ENCODE measurements around the gene MUC5B. TPM values are rescaled to one million over a fixed set of nuclear protein-coding genes. Genes with fewer than 3 reads are reported as not detected.
"Not testable (repeated sequence)": the region's sequence is repeated elsewhere in the genome, so short reads cannot be mapped to it uniquely, and the experiment has no call there.

MUC5B gene, protein sequence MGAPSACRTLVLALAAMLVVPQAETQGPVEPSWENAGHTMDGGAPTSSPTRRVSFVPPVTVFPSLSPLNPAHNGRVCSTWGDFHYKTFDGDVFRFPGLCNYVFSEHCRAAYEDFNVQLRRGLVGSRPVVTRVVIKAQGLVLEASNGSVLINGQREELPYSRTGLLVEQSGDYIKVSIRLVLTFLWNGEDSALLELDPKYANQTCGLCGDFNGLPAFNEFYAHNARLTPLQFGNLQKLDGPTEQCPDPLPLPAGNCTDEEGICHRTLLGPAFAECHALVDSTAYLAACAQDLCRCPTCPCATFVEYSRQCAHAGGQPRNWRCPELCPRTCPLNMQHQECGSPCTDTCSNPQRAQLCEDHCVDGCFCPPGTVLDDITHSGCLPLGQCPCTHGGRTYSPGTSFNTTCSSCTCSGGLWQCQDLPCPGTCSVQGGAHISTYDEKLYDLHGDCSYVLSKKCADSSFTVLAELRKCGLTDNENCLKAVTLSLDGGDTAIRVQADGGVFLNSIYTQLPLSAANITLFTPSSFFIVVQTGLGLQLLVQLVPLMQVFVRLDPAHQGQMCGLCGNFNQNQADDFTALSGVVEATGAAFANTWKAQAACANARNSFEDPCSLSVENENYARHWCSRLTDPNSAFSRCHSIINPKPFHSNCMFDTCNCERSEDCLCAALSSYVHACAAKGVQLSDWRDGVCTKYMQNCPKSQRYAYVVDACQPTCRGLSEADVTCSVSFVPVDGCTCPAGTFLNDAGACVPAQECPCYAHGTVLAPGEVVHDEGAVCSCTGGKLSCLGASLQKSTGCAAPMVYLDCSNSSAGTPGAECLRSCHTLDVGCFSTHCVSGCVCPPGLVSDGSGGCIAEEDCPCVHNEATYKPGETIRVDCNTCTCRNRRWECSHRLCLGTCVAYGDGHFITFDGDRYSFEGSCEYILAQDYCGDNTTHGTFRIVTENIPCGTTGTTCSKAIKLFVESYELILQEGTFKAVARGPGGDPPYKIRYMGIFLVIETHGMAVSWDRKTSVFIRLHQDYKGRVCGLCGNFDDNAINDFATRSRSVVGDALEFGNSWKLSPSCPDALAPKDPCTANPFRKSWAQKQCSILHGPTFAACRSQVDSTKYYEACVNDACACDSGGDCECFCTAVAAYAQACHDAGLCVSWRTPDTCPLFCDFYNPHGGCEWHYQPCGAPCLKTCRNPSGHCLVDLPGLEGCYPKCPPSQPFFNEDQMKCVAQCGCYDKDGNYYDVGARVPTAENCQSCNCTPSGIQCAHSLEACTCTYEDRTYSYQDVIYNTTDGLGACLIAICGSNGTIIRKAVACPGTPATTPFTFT (N-terminal part only)
- not detected for total RNA-seq

DNA sequence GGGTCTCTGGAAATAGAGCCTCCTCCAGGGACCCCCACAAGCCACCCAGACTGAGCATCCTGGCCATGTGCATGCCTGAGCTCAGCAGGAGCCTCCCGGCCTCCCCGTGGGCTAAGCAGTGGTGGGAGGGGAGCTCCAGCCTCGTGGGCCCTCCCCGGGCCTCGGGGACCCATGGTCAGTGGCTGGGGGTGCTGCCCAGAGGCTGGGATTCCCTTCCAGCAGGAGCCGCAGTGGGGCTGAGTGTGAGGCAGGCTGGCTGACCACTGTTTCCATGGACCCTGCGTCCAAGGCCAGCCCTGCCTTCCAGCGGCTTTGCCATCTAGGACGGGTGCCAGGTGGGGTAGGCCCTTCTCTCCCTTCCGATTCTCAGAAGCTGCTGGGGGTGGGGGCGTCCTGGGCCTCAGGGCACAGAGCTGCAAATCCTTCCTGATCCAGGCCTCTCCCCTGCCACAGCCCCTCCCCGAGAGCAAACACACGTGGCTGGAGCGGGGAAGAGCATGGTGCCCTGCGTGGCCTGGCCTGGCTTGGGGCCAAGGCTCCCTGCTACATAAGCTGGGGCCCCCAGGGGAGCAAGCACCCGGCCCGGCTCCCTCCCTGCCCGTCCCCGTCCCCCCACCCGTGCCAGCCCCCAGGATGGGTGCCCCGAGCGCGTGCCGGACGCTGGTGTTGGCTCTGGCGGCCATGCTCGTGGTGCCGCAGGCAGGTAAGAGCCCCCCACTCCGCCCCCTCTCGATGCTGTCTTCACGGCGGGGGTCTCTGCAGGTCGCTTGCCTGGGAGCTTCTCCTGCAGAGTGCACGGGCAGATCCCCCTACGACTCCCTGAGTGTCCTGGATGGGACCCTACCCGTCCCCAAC, at the start of gene MUC5B:
MUC5B (plus strand) TSS at position 576 of the 855 bp plus-strand sequence; CDS start at position 634, 58 bp downstream.
- intact Hi-C loops (cut with micrococcal nuclease) = no loop called here
- DNase-seq (no peak), ATAC-seq (no peak)
- no peaks in the 10 kb centered on the region for H3K36me3 Mint-ChIP-seq (ENCODE audit: low read depth)
- H3K9me3 Mint-ChIP-seq = no peaks in the 10 kb centered on the region
- CTCF ChIA-PET = interaction anchor here (1.0 kb wide), 1 partner anchor 20 kb away, joined by 3 read pairs; no protein-coding TSS in a partner anchor
- no peak within 1 kb of the TSS for H3K4me3 Mint-ChIP-seq
- no peaks in the 10 kb centered on the region for H3K4me1 Mint-ChIP-seq (ENCODE audit: low read depth)
- peaks cover 6% of the 10 kb centered on the region for H3K27me3 Mint-ChIP-seq
- H3K27ac Mint-ChIP-seq = no peak within 1 kb of the TSS
- TF ChIP-seq, protein P1, sequence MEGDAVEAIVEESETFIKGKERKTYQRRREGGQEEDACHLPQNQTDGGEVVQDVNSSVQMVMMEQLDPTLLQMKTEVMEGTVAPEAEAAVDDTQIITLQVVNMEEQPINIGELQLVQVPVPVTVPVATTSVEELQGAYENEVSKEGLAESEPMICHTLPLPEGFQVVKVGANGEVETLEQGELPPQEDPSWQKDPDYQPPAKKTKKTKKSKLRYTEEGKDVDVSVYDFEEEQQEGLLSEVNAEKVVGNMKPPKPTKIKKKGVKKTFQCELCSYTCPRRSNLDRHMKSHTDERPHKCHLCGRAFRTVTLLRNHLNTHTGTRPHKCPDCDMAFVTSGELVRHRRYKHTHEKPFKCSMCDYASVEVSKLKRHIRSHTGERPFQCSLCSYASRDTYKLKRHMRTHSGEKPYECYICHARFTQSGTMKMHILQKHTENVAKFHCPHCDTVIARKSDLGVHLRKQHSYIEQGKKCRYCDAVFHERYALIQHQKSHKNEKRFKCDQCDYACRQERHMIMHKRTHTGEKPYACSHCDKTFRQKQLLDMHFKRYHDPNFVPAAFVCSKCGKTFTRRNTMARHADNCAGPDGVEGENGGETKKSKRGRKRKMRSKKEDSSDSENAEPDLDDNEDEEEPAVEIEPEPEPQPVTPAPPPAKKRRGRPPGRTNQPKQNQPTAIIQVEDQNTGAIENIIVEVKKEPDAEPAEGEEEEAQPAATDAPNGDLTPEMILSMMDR (IDR thresholded peaks at IDR 0.05) = no peak
- POLR2A ChIA-PET = no interaction called here

DNA sequence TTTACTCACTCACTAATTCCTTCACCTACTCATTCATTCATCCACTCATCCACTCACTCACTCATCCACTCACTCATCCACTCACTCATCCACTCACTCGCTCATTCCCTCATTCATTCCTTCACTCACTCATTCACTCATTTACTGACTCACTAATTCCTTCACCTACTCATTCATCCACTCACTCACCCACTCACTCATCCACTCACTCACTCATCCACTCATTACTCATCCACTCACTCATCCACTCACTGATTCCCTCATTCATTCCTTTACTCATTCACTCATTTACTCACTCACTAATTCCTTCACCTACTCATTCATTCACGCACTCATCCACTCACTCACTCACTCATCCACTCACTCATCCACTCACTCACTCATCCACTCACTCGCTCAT, 49.5 kb upstream of the MUC5B start:
- H3K4me1 Mint-ChIP-seq (ENCODE audit: low read depth); POLR2A ChIA-PET; H3K36me3 Mint-ChIP-seq (ENCODE audit: low read depth); DNase-seq; H3K27me3 Mint-ChIP-seq; H3K27ac Mint-ChIP-seq; H3K4me3 Mint-ChIP-seq; intact Hi-C loops (cut with micrococcal nuclease); H3K9me3 Mint-ChIP-seq; ATAC-seq; CTCF ChIA-PET: not testable (repeated sequence)

DNA sequence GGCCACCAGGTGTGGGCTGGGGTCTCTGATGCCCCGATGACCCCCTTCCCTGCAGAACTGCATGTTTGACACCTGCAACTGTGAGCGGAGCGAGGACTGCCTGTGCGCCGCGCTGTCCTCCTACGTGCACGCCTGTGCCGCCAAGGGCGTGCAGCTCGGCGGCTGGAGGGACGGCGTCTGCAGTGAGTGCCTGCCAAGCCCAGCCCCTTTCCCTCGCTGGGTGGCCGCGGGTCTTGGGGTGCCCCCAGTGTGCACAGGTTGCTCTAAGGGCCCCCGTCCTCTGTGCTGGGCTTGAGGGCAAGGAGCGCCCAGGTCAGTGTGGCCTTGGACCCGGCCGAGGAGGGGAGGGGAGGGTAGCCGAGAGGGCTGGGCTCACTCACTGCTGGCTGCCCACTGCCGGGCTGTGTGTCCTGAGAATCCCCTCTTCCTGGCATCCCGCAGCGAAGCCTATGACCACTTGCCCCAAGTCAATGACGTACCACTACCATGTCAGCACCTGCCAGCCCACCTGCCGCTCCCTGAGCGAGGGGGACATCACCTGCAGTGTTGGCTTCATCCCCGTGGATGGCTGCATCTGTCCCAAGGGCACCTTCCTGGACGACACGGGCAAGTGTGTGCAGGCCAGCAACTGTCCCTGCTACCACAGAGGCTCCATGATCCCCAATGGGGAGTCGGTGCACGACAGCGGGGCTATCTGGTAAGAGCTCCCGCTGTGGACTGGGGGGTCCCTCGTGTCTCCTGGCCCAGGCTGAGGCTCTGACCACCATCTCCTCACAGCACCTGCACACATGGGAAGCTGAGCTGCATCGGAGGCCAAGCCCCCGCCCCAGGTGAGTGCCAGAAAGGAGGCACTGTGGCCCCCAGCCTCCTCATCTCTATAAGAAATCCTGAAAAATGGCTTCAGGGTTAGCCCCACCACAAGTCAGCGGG, 48.2 kb upstream of the MUC5B start:
- TF ChIP-seq, protein P1 (IDR thresholded peaks at IDR 0.05) = no peak
- ATAC-seq = no peak
- no peaks in the 10 kb centered on the region for H3K4me1 Mint-ChIP-seq (ENCODE audit: low read depth)
- POLR2A ChIA-PET = no interaction called here
- CTCF ChIA-PET = no interaction called here
- no peak overlapping the region for H3K4me3 Mint-ChIP-seq
- no peaks in the 10 kb centered on the region for H3K27me3 Mint-ChIP-seq
- intact Hi-C loops (cut with micrococcal nuclease) = no loop called here
- H3K9me3 Mint-ChIP-seq = peaks cover 8% of the 10 kb centered on the region
- H3K36me3 Mint-ChIP-seq (ENCODE audit: low read depth) = no peaks in the 10 kb centered on the region
- H3K27ac Mint-ChIP-seq = no peak overlapping the region
- DNase-seq = no peak

DNA sequence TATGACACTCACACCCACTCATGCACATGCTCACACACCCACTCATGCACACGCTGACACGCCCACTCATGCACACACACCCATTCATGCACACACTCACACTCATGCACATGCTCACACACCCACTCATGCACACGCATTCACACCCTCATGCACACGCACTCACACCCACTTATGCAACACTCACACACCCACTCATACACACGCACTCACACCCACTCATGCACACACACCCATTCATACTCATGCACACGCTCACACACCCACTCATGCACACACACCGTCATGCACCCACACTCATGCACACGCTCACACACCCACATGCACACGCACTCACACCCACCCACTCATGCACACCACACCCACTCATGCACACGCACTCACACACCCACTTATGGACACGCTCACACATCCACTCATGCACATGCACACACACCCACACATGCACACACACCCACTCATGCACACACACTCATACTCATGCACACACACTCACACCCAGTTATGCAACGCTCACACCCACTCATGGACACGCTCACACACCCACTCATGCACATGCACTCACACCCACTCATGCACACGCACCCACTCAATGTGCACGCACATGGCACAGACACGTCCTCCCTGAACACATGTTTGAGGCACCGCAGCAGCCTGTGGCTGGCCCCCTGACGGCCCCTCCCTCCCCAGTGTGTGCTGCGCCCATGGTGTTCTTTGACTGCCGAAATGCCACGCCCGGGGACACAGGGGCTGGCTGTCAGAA, 47.2 kb upstream of the MUC5B start:
- H3K27me3 Mint-ChIP-seq = no peaks in the 10 kb centered on the region
- no peak overlapping the region for H3K4me3 Mint-ChIP-seq
- no peak for DNase-seq
- TF ChIP-seq, protein P1 (IDR thresholded peaks at IDR 0.05) = no peak
- ATAC-seq = no peak
- no peak overlapping the region for H3K27ac Mint-ChIP-seq
- POLR2A ChIA-PET = no interaction called here
- CTCF ChIA-PET = no interaction called here
- intact Hi-C loops (cut with micrococcal nuclease) = no loop called here
- H3K4me1 Mint-ChIP-seq (ENCODE audit: low read depth) = no peaks in the 10 kb centered on the region
- peaks cover 8% of the 10 kb centered on the region for H3K9me3 Mint-ChIP-seq
- no peaks in the 10 kb centered on the region for H3K36me3 Mint-ChIP-seq (ENCODE audit: low read depth)
